Adrenal gland (tissue), 5 donors: ENCODE measurements around the gene ENAH.

Experiments
- POLR2A ChIP-seq, 2 donors: fragments of 450-650 bp; IDR thresholded peaks; one replicate each; pipeline ENCODE4 v1.6.1; 2017; ENCODE audit warnings: antibody characterized with exemption in 2 of 2, mild to moderate bottlenecking in 2 of 2, moderate library complexity in 1 of 2
- TF ChIP-seq, protein P1 (sequence below), 6 experiments: fragments of 450-650 bp in 4 of 6; fragments of 200-600 bp in 2 of 6; sonication (generic) in 1 of 6; IDR thresholded peaks; 1 replicate in 5 of 6; 2 replicates in 1 of 6; pipeline versions ENCODE4 v1.5.1 to v1.8.0; 2016 to 2021; ENCODE audit warnings: antibody characterized with exemption in 6 of 6, mild to moderate bottlenecking in 2 of 6, moderate library complexity in 1 of 6
- donor health status: DM: no; HTN: no; CAD: no.

DNA sequence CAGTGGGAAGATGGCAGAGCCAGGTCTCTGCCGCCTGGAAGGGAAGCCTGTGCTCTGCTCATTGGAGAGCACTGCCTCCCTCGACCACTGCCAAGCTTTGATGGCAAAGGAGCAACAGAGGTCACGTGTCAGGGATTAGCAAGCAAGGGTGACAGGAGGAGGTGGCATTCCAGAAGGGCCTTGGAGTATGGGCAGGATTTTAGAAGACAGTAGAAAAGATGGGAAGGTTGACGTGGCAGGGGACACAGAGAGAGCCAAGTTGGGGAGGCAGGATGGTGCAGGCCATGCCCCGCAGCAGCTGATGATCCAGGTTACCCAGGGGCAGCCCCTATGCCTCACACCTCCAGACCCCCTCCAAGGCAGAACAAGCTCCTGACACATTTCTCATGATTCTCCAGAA lies 203.1 kb downstream of the ENAH start:
- TF ChIP-seq, protein P1, sequence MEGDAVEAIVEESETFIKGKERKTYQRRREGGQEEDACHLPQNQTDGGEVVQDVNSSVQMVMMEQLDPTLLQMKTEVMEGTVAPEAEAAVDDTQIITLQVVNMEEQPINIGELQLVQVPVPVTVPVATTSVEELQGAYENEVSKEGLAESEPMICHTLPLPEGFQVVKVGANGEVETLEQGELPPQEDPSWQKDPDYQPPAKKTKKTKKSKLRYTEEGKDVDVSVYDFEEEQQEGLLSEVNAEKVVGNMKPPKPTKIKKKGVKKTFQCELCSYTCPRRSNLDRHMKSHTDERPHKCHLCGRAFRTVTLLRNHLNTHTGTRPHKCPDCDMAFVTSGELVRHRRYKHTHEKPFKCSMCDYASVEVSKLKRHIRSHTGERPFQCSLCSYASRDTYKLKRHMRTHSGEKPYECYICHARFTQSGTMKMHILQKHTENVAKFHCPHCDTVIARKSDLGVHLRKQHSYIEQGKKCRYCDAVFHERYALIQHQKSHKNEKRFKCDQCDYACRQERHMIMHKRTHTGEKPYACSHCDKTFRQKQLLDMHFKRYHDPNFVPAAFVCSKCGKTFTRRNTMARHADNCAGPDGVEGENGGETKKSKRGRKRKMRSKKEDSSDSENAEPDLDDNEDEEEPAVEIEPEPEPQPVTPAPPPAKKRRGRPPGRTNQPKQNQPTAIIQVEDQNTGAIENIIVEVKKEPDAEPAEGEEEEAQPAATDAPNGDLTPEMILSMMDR (IDR thresholded peaks at IDR 0.05): no peak
- no peak for TF ChIP-seq POLR2A (IDR thresholded peaks at IDR 0.05)
